K562 (cell line): ENCODE data around the gene MED29. TPM values are rescaled to one million over a fixed set of nuclear protein-coding genes. Genes with fewer than 3 reads are reported as not detected.

ENCODE experiments used
- BDP1 ChIP-seq: IDR thresholded peaks from 3 replicates; pipeline ENCODE4 v1.6.1; 2011; ENCODE audit not compliant: insufficient read length, insufficient read depth
- CREB1 ChIP-seq, 2 experiments: sonication (generic) in 1 of 2; formaldehyde crosslinking in 1 of 2; IDR thresholded peaks; 2 replicates each; pipeline versions ENCODE4 v1.6.1 to v1.8.0; 2012 to 2022; ENCODE audit warnings: inconsistent platforms in 1 of 2, mild to moderate bottlenecking in 1 of 2, missing genetic modification reagents in 1 of 2, moderate library complexity in 1 of 2
- CREBBP ChIP-seq: IDR thresholded peaks from one replicate; pipeline ENCODE4 v1.6.1; 2012; ENCODE audit warnings: low read depth, mild to moderate bottlenecking, control low read depth, inconsistent platforms, low read length
- DDX20 ChIP-seq: fragments of 450-650 bp; IDR thresholded peaks from 2 replicates; pipeline ENCODE4 v1.6.1; 2016; ENCODE audit warnings: missing genetic modification characterization, low read depth, mild to moderate bottlenecking, missing compliant biosample characterization, moderate library complexity
- ETV1 ChIP-seq: fragments of 450-650 bp; conservative IDR thresholded peaks from 2 replicates; pipeline ENCODE4 v1.6.1; 2016; ENCODE audit warnings: missing genetic modification characterization, control low read depth, low read depth, missing compliant biosample characterization
- GABPB2 ChIP-seq: fragments of 250-450 bp; sonication (Bioruptor Pico); conservative IDR thresholded peaks from 2 replicates; pipeline ENCODE4 v1.5.1; 2021; ENCODE audit warnings: mild to moderate bottlenecking
- HSF4 ChIP-seq: fragments of 250-450 bp; sonication (Bioruptor Pico); IDR thresholded peaks from 2 replicates; pipeline ENCODE4 v2.1.2; 2022; ENCODE audit warnings: mild to moderate bottlenecking, moderate library complexity, borderline replicate concordance
- KDM5B ChIP-seq: fragments of 200-600 bp; sonication (generic); IDR thresholded peaks from 2 replicates; pipeline ENCODE4 v1.6.1; 2012; ENCODE audit warnings: low read depth, mild to moderate bottlenecking, moderate library complexity, low read length, control low read depth, inconsistent platforms; ENCODE audit not compliant: insufficient replicate concordance
- MAFK ChIP-seq: IDR thresholded peaks from 2 replicates; pipeline ENCODE4 v1.6.1; 2011; ENCODE audit warnings: low read length, improper control_type of control experiment
- NR2C1 ChIP-seq, 2 experiments: fragments of 450-650 bp; IDR thresholded peaks; 2 replicates each; pipeline ENCODE4 v1.6.1; 2017; ENCODE audit warnings: mild to moderate bottlenecking in 2 of 2, antibody characterized with exemption in 1 of 2, inconsistent platforms in 1 of 2, missing compliant biosample characterization in 1 of 2, missing genetic modification characterization in 1 of 2
- NR3C1 ChIP-seq: sonication (generic); formaldehyde crosslinking; IDR thresholded peaks from 2 replicates; pipeline ENCODE4 v1.8.1; 2022; ENCODE audit warnings: missing genetic modification reagents
- POLR2AphosphoS2 ChIP-seq: IDR thresholded peaks from 2 replicates; pipeline ENCODE4 v1.6.1; 2012; ENCODE audit warnings: low read length, improper control_type of control experiment
- RBM15 ChIP-seq: fragments of 200-400 bp; formaldehyde crosslinking; IDR thresholded peaks from 2 replicates; pipeline ENCODE4 v1.6.1; 2018; ENCODE audit warnings: mild to moderate bottlenecking, low read length, moderate library complexity; ENCODE audit not compliant: insufficient read depth
- RFX5 ChIP-seq: IDR thresholded peaks from 2 replicates; pipeline ENCODE4 v1.6.1; 2011; ENCODE audit warnings: low read depth, mild to moderate bottlenecking, improper control_type of control experiment, low read length
- TEAD2 ChIP-seq: fragments of 450-650 bp; IDR thresholded peaks from 2 replicates; pipeline ENCODE4 v1.6.1; 2016; ENCODE audit warnings: missing genetic modification characterization, control low read depth, missing compliant biosample characterization
- ZNF445 ChIP-seq: fragments of 250-450 bp; sonication (Bioruptor Pico); IDR thresholded peaks from 2 replicates; pipeline ENCODE4 v1.4.0; 2020; ENCODE audit warnings: low read depth, mild to moderate bottlenecking, moderate library complexity
- ZNF583 ChIP-seq: fragments of 250-450 bp; sonication (Bioruptor Pico); IDR thresholded peaks from 2 replicates; pipeline ENCODE4 v1.4.0; 2020
- ZNF695 ChIP-seq: fragments of 450-650 bp; formaldehyde crosslinking; IDR thresholded peaks from 2 replicates; pipeline ENCODE4 v1.4.0; 2020; ENCODE audit warnings: mild to moderate bottlenecking, moderate library complexity
- ZNF699 ChIP-seq: fragments of 250-450 bp; sonication (Bioruptor Pico); IDR thresholded peaks from 2 replicates; pipeline ENCODE4 v1.8.0; 2021; ENCODE audit warnings: mild to moderate bottlenecking, moderate library complexity; ENCODE audit not compliant: insufficient replicate concordance
- ZNF76 ChIP-seq: fragments of 250-450 bp; sonication (Bioruptor Pico); IDR thresholded peaks from 2 replicates; pipeline ENCODE4 v1.4.0; 2020; ENCODE audit warnings: mild to moderate bottlenecking, moderate library complexity, borderline replicate concordance
- polyA plus RNA-seq, 8 experiments: library from polyadenylated mRNA; depleted of rRNA in 4 of 8; stranded (reverse) in 5 of 8; unstranded in 3 of 8; fragments of >200 nt; fragmentation: Nextera tagmentation in 2 of 8; fragmentation: Illumina TruSeq in 1 of 8; extraction: Ambion mirVana in 2 of 8; extraction: Trizol in 1 of 8; gene quantifications; 2 replicates each; pipeline versions ENCODE4 v1.2.1 to v1.2.3, GENCODE V29; 2011 to 2014; ENCODE audit warnings: inconsistent platforms in 1 of 8, missing spikeins in 1 of 8
- total RNA-seq, 7 experiments: library from RNA; depleted of rRNA in 6 of 7; stranded (reverse); fragments of >200 nt in 6 of 7; fragmentation: Illumina TruSeq in 2 of 7; extraction: Trizol in 2 of 7; gene quantifications; 2 replicates each; pipeline versions ENCODE4 v1.2.1 to v1.2.3, GENCODE V29; 2011 to 2021; ENCODE audit warnings: low replicate concordance in 1 of 7
- TF ChIP-seq, protein P1 (sequence below): fragments of 450-650 bp; IDR thresholded peaks from 2 replicates; pipeline ENCODE4 v1.7.1; 2018; ENCODE audit warnings: mild to moderate bottlenecking, low read depth; ENCODE audit not compliant: partially characterized antibody
- TF ChIP-seq, protein P2 (sequence below): fragments of 250-450 bp; sonication (Bioruptor Pico); IDR thresholded peaks from 2 replicates; pipeline ENCODE4 v1.8.0; 2022; ENCODE audit warnings: inconsistent platforms

Gene MED29
- total and polyA plus RNA-seq, 9 of the 15 experiments (the other 6 are each of a cell fraction or from before 2014, with no cell fraction given): 1.8 to 22.6 (median 12.4) TPM

DNA sequence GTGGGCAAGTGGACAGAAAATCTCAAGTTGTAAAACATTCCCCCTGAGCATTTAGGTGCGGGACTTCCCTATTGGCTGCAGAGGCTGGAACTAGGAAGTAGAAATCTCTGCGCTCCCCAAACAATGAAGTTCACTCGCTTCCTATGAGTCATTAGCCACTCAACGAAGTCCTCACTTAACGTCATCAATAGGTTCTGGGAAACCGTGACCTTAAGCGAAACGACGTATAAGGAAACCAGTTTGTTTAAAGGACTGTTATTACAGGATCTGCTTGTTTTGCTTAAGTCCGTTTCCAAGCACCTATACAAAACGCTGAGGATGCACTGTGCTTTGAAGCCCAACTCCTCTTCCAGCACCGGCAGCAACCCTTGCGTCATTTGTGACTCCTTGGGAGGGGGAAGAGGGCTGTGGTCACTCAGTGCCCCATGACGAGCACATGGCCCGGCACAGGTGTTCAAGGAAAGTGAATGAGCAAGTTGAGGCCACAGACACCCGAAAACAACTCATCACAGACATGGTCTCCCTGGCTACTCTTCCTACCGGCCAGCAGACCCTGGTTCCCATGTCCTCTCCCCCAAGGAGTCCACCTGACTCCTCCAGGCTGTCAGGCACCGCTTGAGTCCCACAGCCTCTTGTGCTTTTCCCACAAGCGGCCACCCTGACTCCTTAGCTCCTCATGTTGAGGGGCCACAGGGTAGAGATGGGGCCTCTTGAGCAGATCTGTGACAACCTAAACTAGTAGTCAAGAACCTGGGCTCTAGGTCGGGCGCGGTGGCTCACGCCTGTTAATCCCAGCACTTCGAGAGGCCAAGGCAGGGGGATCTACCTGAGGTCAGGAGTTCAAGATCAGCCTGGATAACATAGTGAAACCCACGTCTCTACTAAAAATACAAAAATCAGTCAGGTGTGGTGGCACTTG, 39.8 kb downstream of the MED29 start (continued):
- TF ChIP-seq, protein P1, sequence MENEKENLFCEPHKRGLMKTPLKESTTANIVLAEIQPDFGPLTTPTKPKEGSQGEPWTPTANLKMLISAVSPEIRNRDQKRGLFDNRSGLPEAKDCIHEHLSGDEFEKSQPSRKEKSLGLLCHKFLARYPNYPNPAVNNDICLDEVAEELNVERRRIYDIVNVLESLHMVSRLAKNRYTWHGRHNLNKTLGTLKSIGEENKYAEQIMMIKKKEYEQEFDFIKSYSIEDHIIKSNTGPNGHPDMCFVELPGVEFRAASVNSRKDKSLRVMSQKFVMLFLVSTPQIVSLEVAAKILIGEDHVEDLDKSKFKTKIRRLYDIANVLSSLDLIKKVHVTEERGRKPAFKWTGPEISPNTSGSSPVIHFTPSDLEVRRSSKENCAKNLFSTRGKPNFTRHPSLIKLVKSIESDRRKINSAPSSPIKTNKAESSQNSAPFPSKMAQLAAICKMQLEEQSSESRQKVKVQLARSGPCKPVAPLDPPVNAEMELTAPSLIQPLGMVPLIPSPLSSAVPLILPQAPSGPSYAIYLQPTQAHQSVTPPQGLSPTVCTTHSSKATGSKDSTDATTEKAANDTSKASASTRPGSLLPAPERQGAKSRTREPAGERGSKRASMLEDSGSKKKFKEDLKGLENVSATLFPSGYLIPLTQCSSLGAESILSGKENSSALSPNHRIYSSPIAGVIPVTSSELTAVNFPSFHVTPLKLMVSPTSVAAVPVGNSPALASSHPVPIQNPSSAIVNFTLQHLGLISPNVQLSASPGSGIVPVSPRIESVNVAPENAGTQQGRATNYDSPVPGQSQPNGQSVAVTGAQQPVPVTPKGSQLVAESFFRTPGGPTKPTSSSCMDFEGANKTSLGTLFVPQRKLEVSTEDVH: peak; percentile 59
- TF ChIP-seq RBM15 (no peak), ETV1 (tag) (peak; percentile 58), CREBBP (no peak), NR2C1 (IDR thresholded peaks at IDR 0.05) (0 out of 2 replicates have a peak, but pooled peaks have one; percentile 42), NR2C1 (tag; IDR thresholded peaks at IDR 0.05) (peak; percentile 65), ZNF699 (CRISPR knock-in tag) (no peak), ZNF583 (CRISPR knock-in tag) (no peak), CREB1 (IDR thresholded peaks at IDR 0.05) (peak; percentile 91), CREB1 (CRISPR knock-in tag; IDR thresholded peaks at IDR 0.05) (peak; percentile 84), BDP1 (no peak), RFX5 (no peak), GABPB2 (CRISPR knock-in tag) (no peak), HSF4 (no peak), ZNF76 (CRISPR knock-in tag) (no peak), NR3C1 (CRISPR knock-in tag) (no peak), MAFK (peak; percentile 31; the same call in 1 of the 2 replicates), TEAD2 (no peak), ZNF445 (CRISPR knock-in tag) (no peak), POLR2AphosphoS2 (peak; percentile 85; the same call in 1 of the 2 replicates), DDX20 (no peak), ZNF695 (no peak), KDM5B (peak; percentile 36)
- TF ChIP-seq, protein P2, sequence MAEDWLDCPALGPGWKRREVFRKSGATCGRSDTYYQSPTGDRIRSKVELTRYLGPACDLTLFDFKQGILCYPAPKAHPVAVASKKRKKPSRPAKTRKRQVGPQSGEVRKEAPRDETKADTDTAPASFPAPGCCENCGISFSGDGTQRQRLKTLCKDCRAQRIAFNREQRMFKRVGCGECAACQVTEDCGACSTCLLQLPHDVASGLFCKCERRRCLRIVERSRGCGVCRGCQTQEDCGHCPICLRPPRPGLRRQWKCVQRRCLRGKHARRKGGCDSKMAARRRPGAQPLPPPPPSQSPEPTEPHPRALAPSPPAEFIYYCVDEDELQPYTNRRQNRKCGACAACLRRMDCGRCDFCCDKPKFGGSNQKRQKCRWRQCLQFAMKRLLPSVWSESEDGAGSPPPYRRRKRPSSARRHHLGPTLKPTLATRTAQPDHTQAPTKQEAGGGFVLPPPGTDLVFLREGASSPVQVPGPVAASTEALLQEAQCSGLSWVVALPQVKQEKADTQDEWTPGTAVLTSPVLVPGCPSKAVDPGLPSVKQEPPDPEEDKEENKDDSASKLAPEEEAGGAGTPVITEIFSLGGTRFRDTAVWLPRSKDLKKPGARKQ (CRISPR knock-in tag): no peak
